ENCODE data around the gene DLG2. TPM values are rescaled to one million over a fixed set of nuclear protein-coding genes. Genes with fewer than 3 reads are reported as not detected.
"Not testable (repeated sequence)": the region's sequence is repeated elsewhere in the genome, so short reads cannot be mapped to it uniquely, and the experiment has no call there.

The DLG2 gene
- total RNA-seq, 4 donors from 2014 or later, result 37.9 to 71.5 (median 44.9) TPM

- H3K4me3 ChIP-seq, result no peak overlapping the region
- TF ChIP-seq CTCF (IDR thresholded peaks at IDR 0.05), result no peak
- no peak for TF ChIP-seq POLR2A (IDR thresholded peaks at IDR 0.05)
- no peak for TF ChIP-seq POLR2AphosphoS5 (IDR thresholded peaks at IDR 0.05)
- TF ChIP-seq EP300 (IDR thresholded peaks at IDR 0.05), result no peak
- H3K36me3 ChIP-seq, result no peaks in the 10 kb centered on the region
- DNase-seq (ENCODE audit: low spot score in 2 of 2), result no peak
- H3K9me3 ChIP-seq, result peaks cover 6% of the 10 kb centered on the region
- no peaks in the 10 kb centered on the region for H3K4me1 ChIP-seq
- H3K27ac ChIP-seq, result no peak overlapping the region
- WGBS, result 47% methylated on average over 2 of the region's 2 CpGs
- H3K27me3 ChIP-seq, result no peaks in the 10 kb centered on the region
These were observed 219.5 kb downstream of the DLG2 start for GRCh38 chr11:85407648-85408047.

GRCh38 chr11:85406841-85407240 lies 220.3 kb downstream of the DLG2 start:
- no peak for DNase-seq (ENCODE audit: low spot score in 2 of 2)
- Histone ChIP-seq H3K9me3 (peaks cover 6% of the 10 kb centered on the region), H3K4me1 (no peaks in the 10 kb centered on the region), H3K27ac (no peak overlapping the region), H3K27me3 (no peaks in the 10 kb centered on the region), H3K4me3 (no peak overlapping the region), H3K36me3 (no peaks in the 10 kb centered on the region)
- WGBS, result 68% methylated on average over 3 of the region's 3 CpGs
- TF ChIP-seq CTCF (IDR thresholded peaks at IDR 0.05) (no peak), POLR2AphosphoS5 (IDR thresholded peaks at IDR 0.05) (no peak)

- Histone ChIP-seq H3K27ac (no peak overlapping the region), H3K36me3 (no peaks in the 10 kb centered on the region), H3K9me3 (peaks cover 6% of the 10 kb centered on the region), H3K4me1 (no peaks in the 10 kb centered on the region), H3K27me3 (no peaks in the 10 kb centered on the region), H3K4me3 (no peak overlapping the region)
- TF ChIP-seq CTCF (IDR thresholded peaks at IDR 0.05), result no peak
- TF ChIP-seq POLR2A (IDR thresholded peaks at IDR 0.05), result no peak
- no peak for TF ChIP-seq EP300 (IDR thresholded peaks at IDR 0.05)
- TF ChIP-seq POLR2AphosphoS5 (IDR thresholded peaks at IDR 0.05), result no peak
- 77% methylated on average over 3 of the region's 3 CpGs for WGBS
- DNase-seq (ENCODE audit: low spot score in 2 of 2), result no peak
These were observed 220.8 kb downstream of the DLG2 start for GRCh38 chr11:85406316-85406715.

GRCh38 chr11:85395515-85396055 lies 231.6 kb downstream of the DLG2 start:
- H3K9me3 ChIP-seq, result peaks cover 13% of the 10 kb centered on the region
- H3K4me3 ChIP-seq; H3K4me1 ChIP-seq; H3K27me3 ChIP-seq; H3K27ac ChIP-seq; H3K36me3 ChIP-seq; DNase-seq (ENCODE audit: low spot score in 2 of 2): not testable (repeated sequence)
- 54% methylated on average over 3 of the region's 4 CpGs for WGBS

GRCh38 chr11:85394283-85394682 lies 232.9 kb downstream of the DLG2 start:
- Histone ChIP-seq H3K4me3 (no peak overlapping the region), H3K4me1 (no peaks in the 10 kb centered on the region), H3K27me3 (no peaks in the 10 kb centered on the region), H3K36me3 (no peaks in the 10 kb centered on the region), H3K27ac (no peak overlapping the region), H3K9me3 (peaks cover 13% of the 10 kb centered on the region)
- DNase-seq (ENCODE audit: low spot score in 2 of 2), result no peak
- WGBS, result 67% methylated on average over 2 of the region's 2 CpGs
- no peak for TF ChIP-seq POLR2A (IDR thresholded peaks at IDR 0.05)
- TF ChIP-seq CTCF (IDR thresholded peaks at IDR 0.05), result no peak
- TF ChIP-seq EP300 (IDR thresholded peaks at IDR 0.05), result no peak
- TF ChIP-seq POLR2AphosphoS5 (IDR thresholded peaks at IDR 0.05), result no peak

- no peaks in the 10 kb centered on the region for H3K36me3 ChIP-seq
- H3K4me1 ChIP-seq, result no peaks in the 10 kb centered on the region
- H3K27me3 ChIP-seq, result no peaks in the 10 kb centered on the region
- WGBS, result 79% methylated on average over 1 of the region's 1 CpG
- H3K9me3 ChIP-seq, result peaks cover 8% of the 10 kb centered on the region
- no peak overlapping the region for H3K27ac ChIP-seq
- DNase-seq (ENCODE audit: low spot score in 2 of 2), result no peak
- no peak overlapping the region for H3K4me3 ChIP-seq
- TF ChIP-seq EP300 (IDR thresholded peaks at IDR 0.05) (no peak), CTCF (IDR thresholded peaks at IDR 0.05) (no peak)
These were observed 236.0 kb downstream of the DLG2 start for GRCh38 chr11:85391141-85391540.

Data from suprapubic skin (tissue), 4 donors.